A673 (cell line): ENCODE data around the gene ARHGAP11A. TPM values are rescaled to one million over a fixed set of nuclear protein-coding genes. Genes with fewer than 3 reads are reported as not detected.

Source experiments
- BruUV-seq: library from RNA; stranded (reverse); fragments of 400-500 nt; replicated peaks from 2 replicates; lab custom pipeline; 2021; lab: Mats Ljungman, UMichigan
- CTCF ChIA-PET: fragments of 300-600 bp; sonication (Branson Sonifier 250); formaldehyde crosslinking; loops from one replicate; lab custom pipeline; 2022; ENCODE audit warnings: antibody characterized with exemption; lab: Charles Lee
- POLR2A ChIA-PET: fragments of 300-600 bp; sonication (Branson Sonifier 250); formaldehyde crosslinking; loops from one replicate; lab custom pipeline; 2022; ENCODE audit warnings: antibody characterized with exemption; ENCODE audit not compliant: low non-redundant PET; lab: Charles Lee
- DNase-seq: peaks from one replicate; pipeline ENCODE4 v3.0.0-alpha.2; 2015; ENCODE audit warnings: low spot score
- H3K27ac ChIP-seq: fragments of 200-600 bp; sonication (generic); 2 replicates; pipeline ENCODE4 v1.5.1; 2016; ENCODE audit warnings: mixed run types, low read depth, mild to moderate bottlenecking, mixed read lengths, antibody characterized with exemption, low read length; ENCODE audit not compliant: poor library complexity, severe bottlenecking
- H3K27me3 ChIP-seq: fragments of 200-600 bp; sonication (generic); replicated peaks from 2 replicates; pipeline ENCODE4 v1.6.1; 2017; ENCODE audit warnings: mixed run types, low read depth, mild to moderate bottlenecking, mixed read lengths, antibody characterized with exemption, low read length; ENCODE audit not compliant: insufficient read depth, poor library complexity
- H3K36me3 ChIP-seq: fragments of 200-600 bp; sonication (generic); 2 replicates; pipeline ENCODE4 v1.6.1; 2016; ENCODE audit warnings: mixed run types, mild to moderate bottlenecking, mixed read lengths, antibody characterized with exemption, low read length; ENCODE audit not compliant: insufficient read depth, poor library complexity, severe bottlenecking
- H3K4me1 ChIP-seq: fragments of 200-600 bp; sonication (generic); 2 replicates; pipeline ENCODE4 v1.6.1; 2017; ENCODE audit warnings: mixed run types, mild to moderate bottlenecking, mixed read lengths, antibody characterized with exemption, low read length; ENCODE audit not compliant: insufficient read depth, poor library complexity, severe bottlenecking
- H3K4me3 ChIP-seq: fragments of 200-600 bp; sonication (generic); 2 replicates; pipeline ENCODE4 v1.5.1; 2016; ENCODE audit warnings: low read depth, mixed run types, mild to moderate bottlenecking, mixed read lengths, low read length; ENCODE audit not compliant: poor library complexity, severe bottlenecking
- H3K9me3 ChIP-seq: fragments of 200-600 bp; sonication (generic); 2 replicates; pipeline ENCODE4 v1.6.1; 2016; ENCODE audit warnings: mixed run types, low read depth, mild to moderate bottlenecking, mixed read lengths, antibody characterized with exemption, low read length; ENCODE audit not compliant: poor library complexity, severe bottlenecking
- CTCF ChIP-seq: fragments of 300-800, 200-600 bp; sonication (generic); conservative IDR thresholded peaks from 2 replicates; pipeline ENCODE4 v1.5.1; 2017; ENCODE audit warnings: low read depth, mild to moderate bottlenecking, antibody characterized with exemption, low read length, moderate library complexity, mixed read lengths
- EZH2 ChIP-seq: fragments of 200-600 bp; sonication (generic); IDR thresholded peaks from 2 replicates; pipeline ENCODE4 v1.6.1; 2017; ENCODE audit warnings: borderline replicate concordance, low read depth, mild to moderate bottlenecking, mixed read lengths, antibody characterized with exemption, low read length; ENCODE audit not compliant: poor library complexity, severe bottlenecking
- intact Hi-C: fragments of 100-400 bp; cut with micrococcal nuclease; formaldehyde crosslinking; loops from one replicate; pipeline ENCODE4 v1.10.0; 2022; ENCODE audit not compliant: unreplicated experiment
- total RNA-seq: library from RNA; stranded (reverse); gene quantifications from 2 replicates; pipeline ENCODE4 v1.2.3, GENCODE V29; 2021

ARHGAP11A gene
- total RNA-seq, 1 experiment from 2014 or later, result 173 TPM

DNA sequence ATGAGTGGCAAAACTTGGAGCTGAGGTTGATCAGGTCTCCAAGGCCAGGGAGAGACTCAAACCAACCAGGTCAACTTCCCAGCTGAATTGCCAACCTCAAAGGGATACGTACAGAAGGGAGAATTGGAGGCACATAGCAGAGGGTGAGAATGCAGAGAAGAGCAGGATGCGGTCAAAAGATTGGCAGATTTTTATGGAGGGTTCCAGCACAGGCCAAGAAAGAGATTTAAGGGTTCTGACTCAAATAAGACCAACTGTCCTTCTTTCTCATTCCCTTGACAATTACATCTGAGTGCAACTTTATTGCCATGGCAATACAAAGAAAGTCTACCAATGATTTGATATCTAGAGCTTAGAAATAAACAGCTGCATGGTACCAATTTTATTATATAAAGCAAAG lies 59.4 kb downstream of the ARHGAP11A start:
- intact Hi-C loops, result no loop called here
- H3K36me3 ChIP-seq, result no peaks in the 10 kb centered on the region
- no peak overlapping the region for H3K4me3 ChIP-seq
- no peaks in the 10 kb centered on the region for H3K9me3 ChIP-seq
- ChIA-PET CTCF (no interaction called here), POLR2A (no interaction called here)
- H3K4me1 ChIP-seq, result no peaks in the 10 kb centered on the region
- BruUV-seq, result no TSS peak
- no peaks in the 10 kb centered on the region for H3K27me3 ChIP-seq
- no peak overlapping the region for H3K27ac ChIP-seq
- no peak for DNase-seq
- TF ChIP-seq CTCF (0 out of 2 replicates have a peak, but pooled peaks have one; percentile 5), EZH2 (no peak)

DNA sequence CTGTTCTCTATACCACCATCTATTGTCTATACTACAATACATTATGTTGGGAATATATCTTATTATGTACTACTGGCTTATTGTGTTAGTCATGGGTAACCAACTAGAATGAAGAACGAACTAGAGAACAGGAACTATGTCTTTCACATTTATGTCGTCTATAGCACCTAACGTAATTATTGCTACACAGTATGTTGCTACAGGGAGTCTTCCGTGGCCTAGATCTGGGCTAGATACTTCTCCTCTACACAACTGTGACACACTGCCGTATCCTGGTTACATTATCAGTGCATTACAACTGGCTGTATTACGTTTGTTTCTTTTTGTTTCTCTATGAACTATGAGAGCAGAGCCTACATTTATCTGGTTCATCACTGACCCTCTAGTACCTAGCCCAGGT lies 60.2 kb downstream of the ARHGAP11A start:
- TF ChIP-seq CTCF, result no peak
- TF ChIP-seq EZH2, result no peak
- no peak for DNase-seq
- intact Hi-C loops, result no loop called here
- H3K9me3 ChIP-seq, result no peaks in the 10 kb centered on the region
- CTCF ChIA-PET, result no interaction called here
- POLR2A ChIA-PET, result no interaction called here
- BruUV-seq, result no TSS peak
- H3K4me3 ChIP-seq, result no peak overlapping the region
- H3K27ac ChIP-seq, result no peak overlapping the region
- H3K4me1 ChIP-seq, result no peaks in the 10 kb centered on the region
- H3K27me3 ChIP-seq, result no peaks in the 10 kb centered on the region
- no peaks in the 10 kb centered on the region for H3K36me3 ChIP-seq

- BruUV-seq, result no TSS peak
- POLR2A ChIA-PET, result no interaction called here
- no peak for TF ChIP-seq CTCF
- no peak for TF ChIP-seq EZH2
Observed at GRCh38 chr15:32676169-32676568, 60.9 kb downstream of the ARHGAP11A start.

More at GRCh38 chr15:32676169-32676568, 60.9 kb downstream of the ARHGAP11A start:
- Histone ChIP-seq H3K9me3 (no peaks in the 10 kb centered on the region), H3K36me3 (no peaks in the 10 kb centered on the region), H3K4me1 (no peaks in the 10 kb centered on the region), H3K27ac (no peak overlapping the region), H3K4me3 (no peak overlapping the region), H3K27me3 (no peaks in the 10 kb centered on the region)
- CTCF ChIA-PET, result no interaction called here
- no peak for DNase-seq
- intact Hi-C loops, result no loop called here
